Pancreas (tissue), 10 donors: ENCODE measurements around the gene IRF4. TPM values are rescaled to one million over a fixed set of nuclear protein-coding genes. Genes with fewer than 3 reads are reported as not detected.
A peak's percentile ranks its signal among the peaks of the same experiment; 100 is the strongest.

Experiments
- ATAC-seq, 4 donors: fragments of 200-7000 bp; cut with Tn5 transposase; one replicate each; pipeline versions ENCODE4 v1.8.0 to v1.9.1; 2020; ENCODE audit warnings: mild to moderate bottlenecking in 4 of 4, moderate library complexity in 4 of 4
- DNase-seq, 6 donors: peaks; one replicate each; pipeline ENCODE4 v3.0.0-alpha.2; 2020
- FAIRE-seq: peaks from 2 replicates; lab custom pipeline; 2012; peaks lifted over from hg19 to GRCh38; lab: Jason Lieb, UNC
- H3K27ac ChIP-seq, 4 donors: fragments of 200-600 bp; sonication (generic); 1 replicate in 3 of 4; 2 replicates in 1 of 4; pipeline versions ENCODE4 v1.5.0 to v1.8.0; 2020
- H3K27me3 ChIP-seq, 4 donors: fragments of 200-600 bp; one replicate each; pipeline ENCODE4 v1.8.0; 2021
- H3K36me3 ChIP-seq, 3 donors: fragments of 200-600 bp; sonication (generic) in 1 of 3; one replicate each; pipeline versions ENCODE4 v1.5.0 to v1.8.0; 2020 to 2021
- H3K4me1 ChIP-seq, 3 donors: fragments of 200-600 bp; one replicate each; pipeline ENCODE4 v1.8.0; 2021
- H3K4me3 ChIP-seq, 4 donors: fragments of 200-600 bp; sonication (generic) in 2 of 4; one replicate each; pipeline versions ENCODE4 v1.5.0 to v1.8.0; 2020 to 2021
- H3K9me3 ChIP-seq, 4 donors: fragments of 200-600 bp; one replicate each; pipeline ENCODE4 v1.8.0; 2021
- WGBS, 2 donors: extraction: QIAGEN DNeasy Blood & Tissue Kit; methylation state at CpG; one replicate each; pipeline ENCODE4 v1.1.7; 2013; 5-methylcytosine and 5-hydroxymethylcytosine counted together
- intact Hi-C, 3 donors: fragments of 100-400 bp; cut with DNase I; formaldehyde crosslinking; loops; one replicate each; pipeline versions ENCODE4 v1.11.1 to v1.14.2; 2022
- polyA plus RNA-seq, 2 donors: library from polyadenylated mRNA; stranded (reverse); fragments of 200-250 nt; gene quantifications; one replicate each; pipeline ENCODE4 v1.2.3, GENCODE V29; 2013
- total RNA-seq, 6 donors: library from RNA; stranded (reverse); fragmentation: NEBNext Ultra II Directional in 4 of 6; extraction: Animal tissue kit (Norgen Biotek cat#: 25700) in 4 of 6; gene quantifications; one replicate each; pipeline versions ENCODE4 v1.2.1 to v1.2.4, GENCODE V29; 2021 to 2023
- TF ChIP-seq, protein P1 (sequence below), 4 donors: fragments of 200-600 bp; sonication (generic) in 3 of 4; IDR thresholded peaks; one replicate each; pipeline versions ENCODE4 v1.5.0 to v1.8.0; 2021; ENCODE audit warnings: antibody characterized with exemption in 4 of 4
- donor health status: healthy with polysubstance abuse.
- donor health status: DM: no; HTN: no; CAD: no; lungs with moderate emphysema.
- donor health status: DM: no; HTN: no; CAD: no.
- donor health status: control.
- donor health status: control.
- donor health status: Bipolar disorder and iron deficiency.
- donor health status: DM: yes; HTN: yes; CAD: no.
- donor health status: DM: no; HTN: no; CAD: no.
- donor health status: DM: no; HTN: no; CAD: no.
- donor health status: DM: yes; HTN: yes; CAD: no.

IRF4 gene
- total and polyA plus RNA-seq, 8 donors = 0.04 to 3.8 (median 0.44) TPM

DNA sequence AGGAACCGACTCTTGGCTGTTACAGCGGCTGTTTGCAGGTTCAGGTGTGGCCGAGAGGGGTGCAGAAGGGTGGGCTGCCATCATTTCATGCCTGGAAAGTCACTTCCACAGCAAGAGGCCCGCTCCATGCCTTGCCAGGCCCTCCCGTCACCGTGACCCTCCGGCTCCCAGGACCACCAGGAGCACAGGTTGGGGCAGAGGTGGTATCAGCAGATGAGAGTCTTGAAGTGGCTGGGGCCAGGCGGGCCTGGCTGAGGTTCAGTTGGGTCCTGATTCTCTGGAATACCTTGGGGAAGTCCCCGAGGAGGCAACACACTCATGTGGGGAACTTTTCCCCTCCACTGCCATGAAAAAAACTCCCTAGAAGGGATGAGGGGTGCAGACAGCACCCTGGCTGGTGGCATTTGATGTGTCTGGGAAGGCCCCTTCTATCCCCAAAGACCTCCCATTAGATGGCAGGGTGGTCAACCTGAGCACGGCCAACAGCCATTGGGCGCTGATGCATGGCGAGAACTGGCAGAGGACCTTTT, 34.2 kb upstream of the IRF4 start:
- 81 to 83% methylated on average over 12 of the region's 12 CpGs for WGBS, 2 donors
- ATAC-seq = no peak
- Histone ChIP-seq H3K4me3 (no peak overlapping the region), H3K27ac (no peak overlapping the region), H3K27me3 (no peaks in the 10 kb centered on the region), H3K4me1 (no peaks in the 10 kb centered on the region), H3K9me3 (no peaks in the 10 kb centered on the region), H3K36me3 (no peaks in the 10 kb centered on the region)
- FAIRE-seq = no peak
- no peak for DNase-seq
- intact Hi-C loops = no loop called here
- TF ChIP-seq, protein P1, sequence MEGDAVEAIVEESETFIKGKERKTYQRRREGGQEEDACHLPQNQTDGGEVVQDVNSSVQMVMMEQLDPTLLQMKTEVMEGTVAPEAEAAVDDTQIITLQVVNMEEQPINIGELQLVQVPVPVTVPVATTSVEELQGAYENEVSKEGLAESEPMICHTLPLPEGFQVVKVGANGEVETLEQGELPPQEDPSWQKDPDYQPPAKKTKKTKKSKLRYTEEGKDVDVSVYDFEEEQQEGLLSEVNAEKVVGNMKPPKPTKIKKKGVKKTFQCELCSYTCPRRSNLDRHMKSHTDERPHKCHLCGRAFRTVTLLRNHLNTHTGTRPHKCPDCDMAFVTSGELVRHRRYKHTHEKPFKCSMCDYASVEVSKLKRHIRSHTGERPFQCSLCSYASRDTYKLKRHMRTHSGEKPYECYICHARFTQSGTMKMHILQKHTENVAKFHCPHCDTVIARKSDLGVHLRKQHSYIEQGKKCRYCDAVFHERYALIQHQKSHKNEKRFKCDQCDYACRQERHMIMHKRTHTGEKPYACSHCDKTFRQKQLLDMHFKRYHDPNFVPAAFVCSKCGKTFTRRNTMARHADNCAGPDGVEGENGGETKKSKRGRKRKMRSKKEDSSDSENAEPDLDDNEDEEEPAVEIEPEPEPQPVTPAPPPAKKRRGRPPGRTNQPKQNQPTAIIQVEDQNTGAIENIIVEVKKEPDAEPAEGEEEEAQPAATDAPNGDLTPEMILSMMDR (IDR thresholded peaks at IDR 0.05) = no peak

DNA sequence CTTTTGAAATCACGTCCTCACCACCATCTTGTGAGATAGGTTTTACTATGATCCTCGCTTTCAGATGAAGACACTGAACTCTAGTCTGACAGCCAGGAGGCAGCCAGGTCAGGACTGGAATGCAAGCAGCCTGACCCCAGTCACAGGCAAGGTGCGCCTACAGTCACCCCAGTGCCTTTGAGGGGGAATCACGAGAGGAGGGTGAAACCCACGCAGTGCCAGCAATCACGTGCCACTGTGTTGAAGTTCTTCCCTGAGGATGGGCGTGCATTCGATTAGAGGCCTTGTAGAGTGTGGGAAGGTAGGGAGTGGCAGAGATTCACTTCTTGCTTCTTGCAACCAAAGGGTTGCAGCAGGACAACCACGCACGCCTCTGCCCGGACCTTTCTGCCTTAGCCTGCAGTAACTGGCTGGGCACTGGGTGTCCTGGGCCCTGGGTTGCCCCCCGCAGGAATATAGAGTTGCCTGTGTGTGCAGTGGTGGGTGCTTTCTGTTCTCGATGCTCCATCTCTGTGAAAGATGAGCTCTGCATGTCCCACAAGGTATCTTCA, 33.7 kb upstream of the IRF4 start:
- H3K9me3 ChIP-seq = no peaks in the 10 kb centered on the region
- WGBS, 2 donors = 76 to 81% methylated on average over 13 of the region's 13 CpGs
- FAIRE-seq (no peak), DNase-seq (no peak), ATAC-seq (no peak)
- intact Hi-C loops = no loop called here
- H3K36me3 ChIP-seq = no peaks in the 10 kb centered on the region
- TF ChIP-seq, protein P1 (IDR thresholded peaks at IDR 0.05) = no peak
- no peaks in the 10 kb centered on the region for H3K27me3 ChIP-seq
- no peaks in the 10 kb centered on the region for H3K4me1 ChIP-seq
- H3K4me3 ChIP-seq = no peak overlapping the region
- no peak overlapping the region for H3K27ac ChIP-seq

DNA sequence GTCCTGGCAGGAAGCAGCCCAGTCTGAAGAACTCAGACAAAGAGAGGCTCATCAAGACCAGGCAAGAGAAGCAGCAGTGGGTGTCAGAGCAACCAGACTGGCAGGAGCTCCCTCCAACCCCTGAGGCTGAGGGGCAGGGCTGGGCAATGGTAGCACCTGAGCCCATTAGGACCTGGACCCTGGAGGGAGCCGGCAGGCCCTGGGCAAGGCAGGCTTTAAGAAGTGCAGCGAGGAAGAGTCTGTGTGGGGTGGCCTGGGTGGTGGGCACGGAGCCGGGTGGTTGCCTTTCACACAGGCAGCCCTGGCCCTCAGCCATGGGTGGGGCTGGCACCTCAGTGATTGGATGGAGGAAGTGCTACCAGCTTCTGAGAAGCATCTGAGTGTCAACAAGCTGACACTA, 33.1 kb upstream of the IRF4 start:
- Histone ChIP-seq H3K4me3 (no peak overlapping the region), H3K9me3 (no peaks in the 10 kb centered on the region), H3K36me3 (no peaks in the 10 kb centered on the region), H3K4me1 (no peaks in the 10 kb centered on the region), H3K27me3 (no peaks in the 10 kb centered on the region), H3K27ac (no peak overlapping the region)
- DNase-seq = peak in 1 of 6 donors; percentile 62
- 71 to 90% methylated on average over 4 of the region's 4 CpGs for WGBS, 2 donors
- intact Hi-C loops = no loop called here
- FAIRE-seq = no peak
- TF ChIP-seq, protein P1 (IDR thresholded peaks at IDR 0.05) = no peak
- ATAC-seq = no peak

GRCh38 chr6:358847-359246, 32.7 kb upstream of the IRF4 start:
- no peak overlapping the region for H3K4me3 ChIP-seq
- ATAC-seq (no peak), FAIRE-seq (no peak), DNase-seq (no peak)
- H3K27me3 ChIP-seq = no peaks in the 10 kb centered on the region
- H3K9me3 ChIP-seq = no peaks in the 10 kb centered on the region
- TF ChIP-seq, protein P1 (IDR thresholded peaks at IDR 0.05) = no peak
- WGBS, 2 donors = 60 to 74% methylated on average over 8 of the region's 8 CpGs
- no peaks in the 10 kb centered on the region for H3K4me1 ChIP-seq
- no peak overlapping the region for H3K27ac ChIP-seq
- no peaks in the 10 kb centered on the region for H3K36me3 ChIP-seq
- intact Hi-C loops = no loop called here

DNA sequence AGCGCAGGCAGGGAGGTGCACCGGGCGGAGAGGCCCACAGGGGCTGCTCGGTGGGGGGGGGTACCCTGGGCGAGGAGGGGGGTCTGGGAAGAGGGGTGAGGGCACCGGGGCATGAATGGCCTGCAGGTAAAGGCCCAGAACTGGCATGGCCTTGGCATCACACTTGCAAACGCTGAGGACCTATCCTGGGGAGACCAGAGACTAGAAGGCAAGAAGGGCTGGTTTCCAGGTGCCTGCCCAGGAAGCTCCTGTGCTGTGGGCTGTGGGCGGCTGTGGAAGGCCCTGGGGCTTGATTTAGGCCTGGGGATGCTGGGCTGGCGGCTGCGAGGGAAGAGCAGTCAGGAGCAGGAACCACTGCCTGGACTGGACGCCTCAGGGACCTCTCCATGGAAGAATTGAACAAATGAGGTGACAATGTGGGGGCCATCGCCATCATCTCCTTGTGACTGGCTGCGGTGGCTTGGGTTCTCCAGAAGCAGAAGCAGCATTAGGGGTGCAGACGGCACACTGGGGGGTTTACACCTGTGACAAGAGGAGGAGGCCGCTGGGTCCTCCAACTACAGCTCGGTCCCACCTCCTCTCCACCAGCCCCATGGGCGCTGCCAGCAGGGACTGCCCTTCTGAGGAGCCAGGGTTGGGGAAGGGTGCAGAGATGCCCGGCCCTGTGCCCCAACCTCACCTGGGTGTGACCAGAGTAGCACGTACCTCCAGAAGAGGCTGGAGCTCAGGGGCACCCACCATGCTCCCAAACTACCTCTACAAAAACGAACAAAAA, 32.1 kb upstream of the IRF4 start:
- FAIRE-seq (no peak), ATAC-seq (no peak), DNase-seq (peak in 1 of 6 donors; percentile 54)
- H3K27ac ChIP-seq = no peak overlapping the region
- 64 to 74% methylated on average over 20 of the region's 20 CpGs for WGBS, 2 donors
- H3K27me3 ChIP-seq = no peaks in the 10 kb centered on the region
- intact Hi-C loops = no loop called here
- H3K36me3 ChIP-seq = no peaks in the 10 kb centered on the region
- H3K4me1 ChIP-seq = no peaks in the 10 kb centered on the region
- no peak overlapping the region for H3K4me3 ChIP-seq
- no peaks in the 10 kb centered on the region for H3K9me3 ChIP-seq
- TF ChIP-seq, protein P1 (IDR thresholded peaks at IDR 0.05) = no peak
